ENCODE measurements around the gene RAC2.

RAC2 gene

DNA sequence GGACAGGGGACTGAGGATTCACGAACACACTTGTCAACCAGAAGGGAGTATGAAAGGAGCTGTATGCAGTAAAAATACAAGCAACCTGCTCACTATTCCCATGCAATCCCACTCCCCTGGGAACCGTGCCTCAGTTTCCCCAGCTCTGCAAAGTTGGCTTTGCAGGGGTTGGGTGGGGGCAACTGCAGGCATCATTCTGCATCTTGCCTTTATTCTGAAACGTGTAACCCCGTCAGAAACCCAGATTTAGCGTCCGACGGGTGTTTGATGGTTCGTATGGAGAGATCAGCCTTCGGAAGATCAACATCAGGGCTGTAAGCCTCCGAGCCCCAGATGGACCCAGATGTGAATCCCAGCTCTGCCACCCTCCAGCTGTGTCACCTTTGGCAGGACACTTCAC is 41.9 kb upstream of the RAC2 start:
- Histone ChIP-seq H3K9ac (ENCODE audit: low read length) (no peak overlapping the region), H3K27me3 (ENCODE audit: control insufficient read depth in 1 of 2, insufficient read depth in 1 of 2, low read length in 2 of 2) (peaks cover 0 to 44% of the 10 kb centered on the region in 2 experiments), H2BK5ac (ENCODE audit: low read depth, low read length, poor library complexity, severe bottlenecking) (no peak overlapping the region), H3K4me3 (ENCODE audit: insufficient read depth in 1 of 2, low read depth in 1 of 2, low read length in 2 of 2) (no peak overlapping the region), H3K79me1 (replicated peaks; ENCODE audit: low read length, poor library complexity, severe bottlenecking) (no peaks in the 10 kb centered on the region), H3K18ac (ENCODE audit: low read depth in 1 of 2, low read length in 2 of 2) (no peak overlapping the region), H4K8ac (ENCODE audit: low read length) (no peak overlapping the region), H2AK5ac (ENCODE audit: low read length, severe bottlenecking) (no peak overlapping the region), H2AFZ (ENCODE audit: low read depth, low read length) (no peak overlapping the region), H3K4me2 (ENCODE audit: low read length, poor library complexity, severe bottlenecking) (no peak overlapping the region), H3K14ac (ENCODE audit: low read length in 2 of 2) (no peak overlapping the region), H3K4me1 (ENCODE audit: control insufficient read depth, insufficient read depth, low read depth, low read length) (peaks cover 10% of the 10 kb centered on the region), H3K4ac (ENCODE audit: low read depth in 1 of 2, low read length in 2 of 2) (no peak overlapping the region), H2BK15ac (ENCODE audit: low read depth, poor library complexity, severe bottlenecking) (no peak overlapping the region), H3K36me3 (ENCODE audit: control insufficient read depth in 1 of 2, insufficient read depth in 2 of 2, low read depth in 1 of 2, low read length in 2 of 2) (no peaks in the 10 kb centered on the region), H2BK12ac (ENCODE audit: low read length in 2 of 2) (peak overlapping the region in 1 of 2 experiments; percentile 64), H3K9me3 (ENCODE audit: control insufficient read depth, low read length) (peaks cover under 1% of the 10 kb centered on the region), H3K27ac (ENCODE audit: low read length, poor library complexity, severe bottlenecking) (no peak overlapping the region), H3K23ac (ENCODE audit: low read length in 2 of 2) (no peak overlapping the region), H2BK120ac (ENCODE audit: low read depth, low read length) (no peak overlapping the region), H4K91ac (ENCODE audit: low read length) (no peak overlapping the region)
- no peak for DNase-seq
- 89% methylated on average over 9 of the region's 10 CpGs for WGBS

DNA sequence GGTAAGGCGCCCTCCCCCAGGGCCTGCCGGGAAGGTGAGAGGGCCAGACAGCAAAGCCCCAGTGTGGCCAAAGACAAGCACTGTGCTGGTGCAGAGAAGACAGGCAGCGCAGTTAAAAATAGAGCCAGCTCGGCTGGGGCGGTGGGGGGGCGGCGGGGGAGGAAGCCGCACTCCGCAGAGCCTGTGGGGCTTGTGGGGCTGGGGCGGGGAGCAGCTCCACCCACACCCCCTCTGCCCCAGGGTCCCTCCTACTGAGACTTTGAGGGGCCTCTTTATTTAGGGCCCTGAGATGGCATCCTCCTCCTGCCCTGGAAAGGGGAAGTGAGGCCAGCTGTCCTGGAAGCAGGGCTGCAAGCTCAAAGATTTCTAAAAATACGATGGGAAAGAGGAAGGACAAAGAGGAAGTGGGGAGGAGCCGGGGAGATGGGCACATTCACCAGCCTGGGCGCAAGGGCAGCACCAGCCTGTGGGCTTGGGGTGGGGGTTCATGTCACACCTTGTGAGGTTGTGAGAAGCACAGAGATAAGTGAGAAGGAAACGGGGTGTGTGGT is 40.8 kb upstream of the RAC2 start:
- H3K9me3 ChIP-seq (ENCODE audit: control insufficient read depth, low read length): peaks cover 5% of the 10 kb centered on the region
- peak overlapping the region; percentile 68 for H2BK120ac ChIP-seq (ENCODE audit: low read depth, low read length)
- no peaks in the 10 kb centered on the region for H3K79me1 ChIP-seq (replicated peaks; ENCODE audit: low read length, poor library complexity, severe bottlenecking)

DNA sequence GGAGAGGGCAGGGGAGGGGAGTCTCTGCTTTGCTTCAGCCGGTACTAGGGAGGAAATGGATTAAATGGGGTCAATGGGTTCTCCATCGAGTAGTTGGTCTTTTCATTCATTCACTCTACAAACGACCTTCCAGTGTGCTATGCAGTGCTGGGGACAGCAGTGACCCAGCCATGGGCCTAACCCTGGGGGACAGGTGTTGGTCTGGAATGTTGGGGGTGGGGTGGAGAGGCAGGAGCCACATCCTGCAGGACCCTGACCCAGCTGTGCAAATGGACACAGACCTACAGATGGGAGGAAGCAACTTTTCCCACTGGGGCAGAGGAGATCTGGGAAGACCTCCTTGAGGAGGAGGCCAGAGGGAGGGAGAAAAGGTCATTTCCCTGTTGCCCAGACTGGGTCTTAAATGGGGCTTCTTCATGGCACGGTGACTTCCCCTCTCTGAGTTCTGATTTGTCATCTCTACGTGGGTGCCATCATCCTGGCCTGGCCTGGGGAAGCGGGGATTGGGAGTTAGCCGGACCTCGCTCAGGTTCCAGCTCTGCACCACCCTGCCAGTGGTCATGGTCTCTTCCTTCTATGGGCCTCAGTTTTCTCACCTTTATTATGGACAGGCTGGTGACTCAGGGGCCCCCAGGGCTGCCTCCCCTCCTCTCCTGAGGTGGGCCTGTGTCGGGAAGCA is 40.2 kb upstream of the RAC2 start:
- Histone ChIP-seq H3K27ac (ENCODE audit: low read length, poor library complexity, severe bottlenecking) (no peak overlapping the region), H3K9me3 (ENCODE audit: control insufficient read depth, low read length) (peaks cover 5% of the 10 kb centered on the region), H3K23ac (ENCODE audit: low read length in 2 of 2) (no peak overlapping the region), H2AK5ac (ENCODE audit: low read length, severe bottlenecking) (no peak overlapping the region), H2AFZ (ENCODE audit: low read depth, low read length) (no peak overlapping the region), H3K79me1 (replicated peaks; ENCODE audit: low read length, poor library complexity, severe bottlenecking) (no peaks in the 10 kb centered on the region), H3K27me3 (ENCODE audit: control insufficient read depth in 1 of 2, insufficient read depth in 1 of 2, low read length in 2 of 2) (peaks cover 0 to 44% of the 10 kb centered on the region in 2 experiments), H2BK5ac (ENCODE audit: low read depth, low read length, poor library complexity, severe bottlenecking) (no peak overlapping the region), H3K36me3 (ENCODE audit: control insufficient read depth in 1 of 2, insufficient read depth in 2 of 2, low read depth in 1 of 2, low read length in 2 of 2) (no peaks in the 10 kb centered on the region), H3K4ac (ENCODE audit: low read depth in 1 of 2, low read length in 2 of 2) (peak overlapping the region in 1 of 2 experiments; percentile 47), H3K14ac (ENCODE audit: low read length in 2 of 2) (peak overlapping the region in 1 of 2 experiments; percentile 80), H2BK15ac (ENCODE audit: low read depth, poor library complexity, severe bottlenecking) (peak overlapping the region; percentile 37), H2BK120ac (ENCODE audit: low read depth, low read length) (peak overlapping the region; percentile 68), H4K91ac (ENCODE audit: low read length) (peak overlapping the region; percentile 90), H3K9ac (ENCODE audit: low read length) (no peak overlapping the region), H3K4me3 (ENCODE audit: insufficient read depth in 1 of 2, low read depth in 1 of 2, low read length in 2 of 2) (no peak overlapping the region), H2BK12ac (ENCODE audit: low read length in 2 of 2) (peak overlapping the region; percentile 69 to 79), H3K4me1 (ENCODE audit: control insufficient read depth, insufficient read depth, low read depth, low read length) (peaks cover 16% of the 10 kb centered on the region), H3K18ac (ENCODE audit: low read depth in 1 of 2, low read length in 2 of 2) (peak overlapping the region; percentile 69 to 71), H4K8ac (ENCODE audit: low read length) (peak overlapping the region; percentile 88), H3K4me2 (ENCODE audit: low read length, poor library complexity, severe bottlenecking) (no peak overlapping the region)
- 78% methylated on average over 8 of the region's 9 CpGs for WGBS
- no peak for DNase-seq

More for the DNA sequence above, 40.8 kb upstream of the RAC2 start:
- Histone ChIP-seq H2AFZ (ENCODE audit: low read depth, low read length) (no peak overlapping the region), H4K8ac (ENCODE audit: low read length) (peak overlapping the region; percentile 88), H3K4me2 (ENCODE audit: low read length, poor library complexity, severe bottlenecking) (no peak overlapping the region), H3K4me3 (ENCODE audit: insufficient read depth in 1 of 2, low read depth in 1 of 2, low read length in 2 of 2) (no peak overlapping the region), H3K14ac (ENCODE audit: low read length in 2 of 2) (peak overlapping the region in 1 of 2 experiments; percentile 80), H3K4ac (ENCODE audit: low read depth in 1 of 2, low read length in 2 of 2) (peak overlapping the region; percentile 47 to 73), H2BK15ac (ENCODE audit: low read depth, poor library complexity, severe bottlenecking) (peak overlapping the region; percentile 80), H3K9ac (ENCODE audit: low read length) (no peak overlapping the region), H3K27me3 (ENCODE audit: control insufficient read depth in 1 of 2, insufficient read depth in 1 of 2, low read length in 2 of 2) (peaks cover 0 to 44% of the 10 kb centered on the region in 2 experiments), H2BK12ac (ENCODE audit: low read length in 2 of 2) (peak overlapping the region; percentile 69 to 79), H3K18ac (ENCODE audit: low read depth in 1 of 2, low read length in 2 of 2) (peak overlapping the region; percentile 69 to 71), H3K23ac (ENCODE audit: low read length in 2 of 2) (no peak overlapping the region), H4K91ac (ENCODE audit: low read length) (peak overlapping the region; percentile 90), H3K27ac (ENCODE audit: low read length, poor library complexity, severe bottlenecking) (no peak overlapping the region), H3K4me1 (ENCODE audit: control insufficient read depth, insufficient read depth, low read depth, low read length) (peaks cover 10% of the 10 kb centered on the region), H2BK5ac (ENCODE audit: low read depth, low read length, poor library complexity, severe bottlenecking) (no peak overlapping the region), H3K36me3 (ENCODE audit: control insufficient read depth in 1 of 2, insufficient read depth in 2 of 2, low read depth in 1 of 2, low read length in 2 of 2) (no peaks in the 10 kb centered on the region), H2AK5ac (ENCODE audit: low read length, severe bottlenecking) (no peak overlapping the region)
- WGBS: 43% methylated on average over 12 of the region's 14 CpGs
- peak; percentile 20 for DNase-seq

DNA sequence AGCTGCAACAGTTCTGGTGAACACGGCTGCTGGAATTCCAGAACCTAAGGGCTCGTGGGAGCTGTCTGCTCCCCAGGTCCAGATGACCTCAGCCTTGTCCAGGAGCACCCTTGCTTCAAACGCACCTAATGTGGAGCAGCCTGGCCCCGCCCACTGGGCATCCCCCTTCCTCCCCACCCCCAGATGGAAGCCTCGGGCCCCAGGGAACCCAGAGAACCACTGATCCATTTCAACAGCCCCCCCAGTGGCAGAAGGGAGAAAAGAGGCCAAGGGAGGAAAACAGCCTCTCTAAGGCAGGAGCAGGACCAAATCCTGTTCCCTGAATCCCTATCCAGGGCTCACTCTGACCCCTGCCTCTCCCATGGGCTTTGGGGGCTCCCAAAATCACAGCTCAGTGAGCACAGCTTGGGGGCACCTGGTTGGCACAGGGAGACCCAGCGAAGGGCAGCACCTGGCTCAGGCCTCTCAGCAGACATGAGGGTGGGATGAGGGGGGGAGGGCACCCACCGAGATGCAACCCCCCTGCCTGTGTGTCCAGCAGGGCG is 39.4 kb upstream of the RAC2 start:
- 77% methylated on average over 6 of the region's 8 CpGs for WGBS
- Histone ChIP-seq H3K9ac (ENCODE audit: low read length) (no peak overlapping the region), H2AFZ (ENCODE audit: low read depth, low read length) (no peak overlapping the region), H3K36me3 (ENCODE audit: control insufficient read depth in 1 of 2, insufficient read depth in 2 of 2, low read depth in 1 of 2, low read length in 2 of 2) (no peaks in the 10 kb centered on the region), H4K91ac (ENCODE audit: low read length) (peak overlapping the region; percentile 3), H3K4me2 (ENCODE audit: low read length, poor library complexity, severe bottlenecking) (no peak overlapping the region), H2BK15ac (ENCODE audit: low read depth, poor library complexity, severe bottlenecking) (peak overlapping the region; percentile 8), H2BK12ac (ENCODE audit: low read length in 2 of 2) (peak overlapping the region in 1 of 2 experiments; percentile 34), H3K18ac (ENCODE audit: low read depth in 1 of 2, low read length in 2 of 2) (peak overlapping the region in 1 of 2 experiments; percentile 71), H4K8ac (ENCODE audit: low read length) (no peak overlapping the region), H3K4me1 (ENCODE audit: control insufficient read depth, insufficient read depth, low read depth, low read length) (peaks cover 17% of the 10 kb centered on the region), H3K4me3 (ENCODE audit: insufficient read depth in 1 of 2, low read depth in 1 of 2, low read length in 2 of 2) (no peak overlapping the region), H3K23ac (ENCODE audit: low read length in 2 of 2) (no peak overlapping the region), H3K9me3 (ENCODE audit: control insufficient read depth, low read length) (peaks cover 5% of the 10 kb centered on the region), H3K14ac (ENCODE audit: low read length in 2 of 2) (no peak overlapping the region), H2BK5ac (ENCODE audit: low read depth, low read length, poor library complexity, severe bottlenecking) (no peak overlapping the region), H3K27me3 (ENCODE audit: control insufficient read depth in 1 of 2, insufficient read depth in 1 of 2, low read length in 2 of 2) (peaks cover 0 to 42% of the 10 kb centered on the region in 2 experiments), H3K79me1 (replicated peaks; ENCODE audit: low read length, poor library complexity, severe bottlenecking) (no peaks in the 10 kb centered on the region), H3K4ac (ENCODE audit: low read depth in 1 of 2, low read length in 2 of 2) (peak overlapping the region in 1 of 2 experiments; percentile 19), H2BK120ac (ENCODE audit: low read depth, low read length) (no peak overlapping the region), H3K27ac (ENCODE audit: low read length, poor library complexity, severe bottlenecking) (no peak overlapping the region), H2AK5ac (ENCODE audit: low read length, severe bottlenecking) (no peak overlapping the region)
- no peak for DNase-seq
